ENCODE results near the gene ADAM17. TPM values are rescaled to one million over a fixed set of nuclear protein-coding genes. Genes with fewer than 3 reads are reported as not detected.

The ADAM17 gene
- total and polyA plus RNA-seq, 2 of the 13 experiments (the other 11 are each of a cell fraction or from before 2014, with no cell fraction given) = 6.5 to 33.4 TPM

DNA sequence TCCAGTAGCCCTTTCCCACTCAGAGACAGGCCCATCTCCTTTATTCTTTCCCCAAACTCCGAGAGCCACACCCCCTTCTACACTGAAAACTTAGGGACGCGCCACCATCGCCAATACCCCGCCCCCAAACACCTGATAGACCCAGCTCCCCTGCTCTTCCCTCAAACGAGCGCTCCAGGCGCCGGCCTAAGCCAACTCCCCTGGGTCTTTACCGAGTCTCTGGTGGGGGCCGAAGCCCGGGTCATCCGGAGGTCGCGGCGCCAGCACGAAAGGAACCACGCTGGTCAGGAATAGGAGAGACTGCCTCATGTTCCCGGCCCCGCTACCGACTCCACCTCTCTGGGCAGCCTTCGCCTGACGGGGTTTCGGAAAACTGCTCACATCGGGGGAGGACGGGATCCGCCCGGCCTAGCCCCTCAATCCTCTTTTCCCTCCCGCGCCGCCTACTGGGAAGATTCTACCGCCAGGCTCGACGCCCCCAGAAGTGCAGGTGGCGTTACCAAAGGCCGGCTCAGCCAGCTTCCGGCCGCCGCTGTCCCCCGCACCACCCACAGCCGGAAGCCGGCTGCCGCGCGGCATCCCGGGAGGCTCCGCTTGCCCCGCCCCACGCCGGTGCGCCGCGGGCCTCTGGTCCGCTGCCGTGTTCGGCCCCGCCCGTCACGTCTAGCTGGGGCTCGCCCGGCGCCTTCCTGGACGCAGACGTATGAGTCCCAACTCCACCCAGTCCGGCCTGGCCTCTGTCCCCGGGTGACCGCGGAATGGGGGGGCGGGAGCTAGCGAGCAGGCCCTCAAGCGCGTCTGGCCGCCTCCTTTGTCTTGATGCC lies at the start of gene ADAM17 (continued):
- peak; percentile 85; the same call in 1 of the 2 replicates for TF ChIP-seq SAFB2 (CRISPR knock-in tag; IDR thresholded peaks at IDR 0.05; ENCODE audit: borderline replicate concordance, low read depth)
- TF ChIP-seq ZNF326 (CRISPR knock-in tag; IDR thresholded peaks at IDR 0.05; ENCODE audit: borderline replicate concordance) = no peak
- TF ChIP-seq, protein P1, sequence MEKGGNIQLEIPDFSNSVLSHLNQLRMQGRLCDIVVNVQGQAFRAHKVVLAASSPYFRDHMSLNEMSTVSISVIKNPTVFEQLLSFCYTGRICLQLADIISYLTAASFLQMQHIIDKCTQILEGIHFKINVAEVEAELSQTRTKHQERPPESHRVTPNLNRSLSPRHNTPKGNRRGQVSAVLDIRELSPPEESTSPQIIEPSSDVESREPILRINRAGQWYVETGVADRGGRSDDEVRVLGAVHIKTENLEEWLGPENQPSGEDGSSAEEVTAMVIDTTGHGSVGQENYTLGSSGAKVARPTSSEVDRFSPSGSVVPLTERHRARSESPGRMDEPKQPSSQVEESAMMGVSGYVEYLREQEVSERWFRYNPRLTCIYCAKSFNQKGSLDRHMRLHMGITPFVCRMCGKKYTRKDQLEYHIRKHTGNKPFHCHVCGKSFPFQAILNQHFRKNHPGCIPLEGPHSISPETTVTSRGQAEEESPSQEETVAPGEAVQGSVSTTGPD (CRISPR knock-in tag; IDR thresholded peaks at IDR 0.05) = peak; percentile 74
- TF ChIP-seq ZNF737 (CRISPR knock-in tag; IDR thresholded peaks at IDR 0.05; ENCODE audit: borderline replicate concordance) = 0 out of 2 replicates have a peak, but pooled peaks have one; percentile 17
- peak; percentile 78; the same call in 1 of the 2 replicates for TF ChIP-seq CBFB (CRISPR knock-in tag; IDR thresholded peaks at IDR 0.05)
- TF ChIP-seq SNAPC2 (CRISPR knock-in tag; IDR thresholded peaks at IDR 0.05) = no peak
- TF ChIP-seq ZNF577 (CRISPR knock-in tag; IDR thresholded peaks at IDR 0.05; ENCODE audit: borderline replicate concordance, low read depth) = 0 out of 2 replicates have a peak, but pooled peaks have one; percentile 35
- peak; percentile 96 for TF ChIP-seq KLF12 (CRISPR knock-in tag; IDR thresholded peaks at IDR 0.05; ENCODE audit: borderline replicate concordance)
- no peak for TF ChIP-seq NCOA5 (CRISPR knock-in tag; IDR thresholded peaks at IDR 0.05)
- TF ChIP-seq, protein P2, sequence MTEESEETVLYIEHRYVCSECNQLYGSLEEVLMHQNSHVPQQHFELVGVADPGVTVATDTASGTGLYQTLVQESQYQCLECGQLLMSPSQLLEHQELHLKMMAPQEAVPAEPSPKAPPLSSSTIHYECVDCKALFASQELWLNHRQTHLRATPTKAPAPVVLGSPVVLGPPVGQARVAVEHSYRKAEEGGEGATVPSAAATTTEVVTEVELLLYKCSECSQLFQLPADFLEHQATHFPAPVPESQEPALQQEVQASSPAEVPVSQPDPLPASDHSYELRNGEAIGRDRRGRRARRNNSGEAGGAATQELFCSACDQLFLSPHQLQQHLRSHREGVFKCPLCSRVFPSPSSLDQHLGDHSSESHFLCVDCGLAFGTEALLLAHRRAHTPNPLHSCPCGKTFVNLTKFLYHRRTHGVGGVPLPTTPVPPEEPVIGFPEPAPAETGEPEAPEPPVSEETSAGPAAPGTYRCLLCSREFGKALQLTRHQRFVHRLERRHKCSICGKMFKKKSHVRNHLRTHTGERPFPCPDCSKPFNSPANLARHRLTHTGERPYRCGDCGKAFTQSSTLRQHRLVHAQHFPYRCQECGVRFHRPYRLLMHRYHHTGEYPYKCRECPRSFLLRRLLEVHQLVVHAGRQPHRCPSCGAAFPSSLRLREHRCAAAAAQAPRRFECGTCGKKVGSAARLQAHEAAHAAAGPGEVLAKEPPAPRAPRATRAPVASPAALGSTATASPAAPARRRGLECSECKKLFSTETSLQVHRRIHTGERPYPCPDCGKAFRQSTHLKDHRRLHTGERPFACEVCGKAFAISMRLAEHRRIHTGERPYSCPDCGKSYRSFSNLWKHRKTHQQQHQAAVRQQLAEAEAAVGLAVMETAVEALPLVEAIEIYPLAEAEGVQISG (CRISPR knock-in tag; IDR thresholded peaks at IDR 0.05) = peak; percentile 94
- TF ChIP-seq ZNF180 (CRISPR knock-in tag; IDR thresholded peaks at IDR 0.05; ENCODE audit: borderline replicate concordance, low read depth) = no peak; the same call in 1 of the 2 replicates
- TF ChIP-seq ZNF768 (CRISPR knock-in tag; IDR thresholded peaks at IDR 0.05) = peak; percentile 59
- TF ChIP-seq, protein P3, sequence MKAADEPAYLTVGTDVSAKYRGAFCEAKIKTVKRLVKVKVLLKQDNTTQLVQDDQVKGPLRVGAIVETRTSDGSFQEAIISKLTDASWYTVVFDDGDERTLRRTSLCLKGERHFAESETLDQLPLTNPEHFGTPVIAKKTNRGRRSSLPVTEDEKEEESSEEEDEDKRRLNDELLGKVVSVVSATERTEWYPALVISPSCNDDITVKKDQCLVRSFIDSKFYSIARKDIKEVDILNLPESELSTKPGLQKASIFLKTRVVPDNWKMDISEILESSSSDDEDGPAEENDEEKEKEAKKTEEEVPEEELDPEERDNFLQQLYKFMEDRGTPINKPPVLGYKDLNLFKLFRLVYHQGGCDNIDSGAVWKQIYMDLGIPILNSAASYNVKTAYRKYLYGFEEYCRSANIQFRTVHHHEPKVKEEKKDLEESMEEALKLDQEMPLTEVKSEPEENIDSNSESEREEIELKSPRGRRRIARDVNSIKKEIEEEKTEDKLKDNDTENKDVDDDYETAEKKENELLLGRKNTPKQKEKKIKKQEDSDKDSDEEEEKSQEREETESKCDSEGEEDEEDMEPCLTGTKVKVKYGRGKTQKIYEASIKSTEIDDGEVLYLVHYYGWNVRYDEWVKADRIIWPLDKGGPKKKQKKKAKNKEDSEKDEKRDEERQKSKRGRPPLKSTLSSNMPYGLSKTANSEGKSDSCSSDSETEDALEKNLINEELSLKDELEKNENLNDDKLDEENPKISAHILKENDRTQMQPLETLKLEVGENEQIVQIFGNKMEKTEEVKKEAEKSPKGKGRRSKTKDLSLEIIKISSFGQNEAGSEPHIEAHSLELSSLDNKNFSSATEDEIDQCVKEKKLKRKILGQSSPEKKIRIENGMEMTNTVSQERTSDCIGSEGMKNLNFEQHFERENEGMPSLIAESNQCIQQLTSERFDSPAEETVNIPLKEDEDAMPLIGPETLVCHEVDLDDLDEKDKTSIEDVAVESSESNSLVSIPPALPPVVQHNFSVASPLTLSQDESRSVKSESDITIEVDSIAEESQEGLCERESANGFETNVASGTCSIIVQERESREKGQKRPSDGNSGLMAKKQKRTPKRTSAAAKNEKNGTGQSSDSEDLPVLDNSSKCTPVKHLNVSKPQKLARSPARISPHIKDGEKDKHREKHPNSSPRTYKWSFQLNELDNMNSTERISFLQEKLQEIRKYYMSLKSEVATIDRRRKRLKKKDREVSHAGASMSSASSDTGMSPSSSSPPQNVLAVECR (CRISPR knock-in tag; IDR thresholded peaks at IDR 0.05; ENCODE audit: borderline replicate concordance) = peak; percentile 98
- TF ChIP-seq MLLT10 (CRISPR knock-in tag; IDR thresholded peaks at IDR 0.05) = no peak
- no peak for TF ChIP-seq ZFYVE20 (CRISPR knock-in tag; IDR thresholded peaks at IDR 0.05; ENCODE audit: borderline replicate concordance, low read depth)
- TF ChIP-seq ZC3H4 (CRISPR knock-in tag; IDR thresholded peaks at IDR 0.05; ENCODE audit: borderline replicate concordance) = no peak; the same call in 1 of the 2 replicates
- peak; percentile 67; the same call in 1 of the 2 replicates for TF ChIP-seq KDM5A (IDR thresholded peaks at IDR 0.05; ENCODE audit: borderline replicate concordance, low read length)
- TF ChIP-seq REL (CRISPR knock-in tag; conservative IDR thresholded peaks at IDR 0.05) = no peak; the same call in 1 of the 2 replicates
